ENCODE measurements around the gene FOXO6.
A peak's percentile ranks its signal among the peaks of the same experiment; 100 is the strongest.

The FOXO6 gene

GRCh38 chr1:41364442-41365319, 3.4 kb downstream of the FOXO6 start:
- H3K36me3 ChIP-seq (ENCODE audit: control insufficient read depth in 1 of 2, insufficient read depth in 2 of 2, low read length in 2 of 2): no peaks in the 10 kb centered on the region
- peaks cover 29% of the 10 kb centered on the region for H3K27me3 ChIP-seq (ENCODE audit: low read depth, low read length)
- no peak overlapping the region for H3K4me3 ChIP-seq (ENCODE audit: low read depth in 1 of 2, low read length in 2 of 2)
- H3K27ac ChIP-seq (ENCODE audit: low read length): no peak overlapping the region
- H3K4me1 ChIP-seq (ENCODE audit: control insufficient read depth in 1 of 2, insufficient read depth in 2 of 2, low read length in 2 of 2): peaks cover 0 to 37% of the 10 kb centered on the region in 2 donors
- no peaks in the 10 kb centered on the region for H3K9me3 ChIP-seq (ENCODE audit: control insufficient read depth in 1 of 2, low read length in 2 of 2)

- no peak overlapping the region for H3K4me3 ChIP-seq (ENCODE audit: low read depth in 1 of 2, low read length in 2 of 2)
- no peaks in the 10 kb centered on the region for H3K36me3 ChIP-seq (ENCODE audit: control insufficient read depth in 1 of 2, insufficient read depth in 2 of 2, low read length in 2 of 2)
- no peaks in the 10 kb centered on the region for H3K9me3 ChIP-seq (ENCODE audit: control insufficient read depth in 1 of 2, low read length in 2 of 2)
- H3K27ac ChIP-seq (ENCODE audit: low read length): no peak overlapping the region
- peaks cover 29% of the 10 kb centered on the region for H3K27me3 ChIP-seq (ENCODE audit: low read depth, low read length)
- peaks cover 0 to 33% of the 10 kb centered on the region in 2 donors for H3K4me1 ChIP-seq (ENCODE audit: control insufficient read depth in 1 of 2, insufficient read depth in 2 of 2, low read length in 2 of 2)
Observed at GRCh38 chr1:41365320-41365633, 4.0 kb downstream of the FOXO6 start.

GRCh38 chr1:41365772-41366454, 4.7 kb downstream of the FOXO6 start:
- Histone ChIP-seq H3K4me3 (ENCODE audit: low read depth in 1 of 2, low read length in 2 of 2) (peak overlapping the region in 1 of 2 donors; percentile 55), H3K4me1 (ENCODE audit: control insufficient read depth in 1 of 2, insufficient read depth in 2 of 2, low read length in 2 of 2) (peaks cover 0 to 29% of the 10 kb centered on the region in 2 donors), H3K27me3 (ENCODE audit: low read depth, low read length) (peaks cover 29% of the 10 kb centered on the region)

GRCh38 chr1:41366455-41367287, 5.4 kb downstream of the FOXO6 start:
- H3K27ac ChIP-seq (ENCODE audit: low read length): no peak overlapping the region
- peaks cover 29% of the 10 kb centered on the region for H3K27me3 ChIP-seq (ENCODE audit: low read depth, low read length)
- peak overlapping the region in 1 of 2 donors; percentile 55 for H3K4me3 ChIP-seq (ENCODE audit: low read depth in 1 of 2, low read length in 2 of 2)
- no peaks in the 10 kb centered on the region for H3K9me3 ChIP-seq (ENCODE audit: control insufficient read depth in 1 of 2, low read length in 2 of 2)
- no peaks in the 10 kb centered on the region for H3K36me3 ChIP-seq (ENCODE audit: control insufficient read depth in 1 of 2, insufficient read depth in 2 of 2, low read length in 2 of 2)
- H3K4me1 ChIP-seq (ENCODE audit: control insufficient read depth in 1 of 2, insufficient read depth in 2 of 2, low read length in 2 of 2): peaks cover 0 to 31% of the 10 kb centered on the region in 2 donors

More at GRCh38 chr1:41365772-41366454, 4.7 kb downstream of the FOXO6 start:
- H3K36me3 ChIP-seq (ENCODE audit: control insufficient read depth in 1 of 2, insufficient read depth in 2 of 2, low read length in 2 of 2): no peaks in the 10 kb centered on the region
- no peaks in the 10 kb centered on the region for H3K9me3 ChIP-seq (ENCODE audit: control insufficient read depth in 1 of 2, low read length in 2 of 2)
- no peak overlapping the region for H3K27ac ChIP-seq (ENCODE audit: low read length)

- peaks cover 27% of the 10 kb centered on the region for H3K27me3 ChIP-seq (ENCODE audit: low read depth, low read length)
- no peaks in the 10 kb centered on the region for H3K9me3 ChIP-seq (ENCODE audit: control insufficient read depth in 1 of 2, low read length in 2 of 2)
- H3K4me1 ChIP-seq (ENCODE audit: control insufficient read depth in 1 of 2, insufficient read depth in 2 of 2, low read length in 2 of 2): peaks cover 0 to 33% of the 10 kb centered on the region in 2 donors
- no peaks in the 10 kb centered on the region for H3K36me3 ChIP-seq (ENCODE audit: control insufficient read depth in 1 of 2, insufficient read depth in 2 of 2, low read length in 2 of 2)
- H3K27ac ChIP-seq (ENCODE audit: low read length): no peak overlapping the region
- H3K4me3 ChIP-seq (ENCODE audit: low read depth in 1 of 2, low read length in 2 of 2): no peak overlapping the region
Observed at GRCh38 chr1:41367288-41367642, 6.0 kb downstream of the FOXO6 start.

GRCh38 chr1:41368366-41368765, 7.1 kb downstream of the FOXO6 start:
- no peak overlapping the region for H3K27ac ChIP-seq (ENCODE audit: low read length)
- no peaks in the 10 kb centered on the region for H3K9me3 ChIP-seq (ENCODE audit: control insufficient read depth in 1 of 2, low read length in 2 of 2)
- peaks cover 0 to 26% of the 10 kb centered on the region in 2 donors for H3K4me1 ChIP-seq (ENCODE audit: control insufficient read depth in 1 of 2, insufficient read depth in 2 of 2, low read length in 2 of 2)
- H3K27me3 ChIP-seq (ENCODE audit: low read depth, low read length): peaks cover 16% of the 10 kb centered on the region
- H3K36me3 ChIP-seq (ENCODE audit: control insufficient read depth in 1 of 2, insufficient read depth in 2 of 2, low read length in 2 of 2): no peaks in the 10 kb centered on the region
- H3K4me3 ChIP-seq (ENCODE audit: low read depth in 1 of 2, low read length in 2 of 2): no peak overlapping the region

- Histone ChIP-seq H3K9me3 (ENCODE audit: control insufficient read depth in 1 of 2, low read length in 2 of 2) (no peaks in the 10 kb centered on the region), H3K36me3 (ENCODE audit: control insufficient read depth in 1 of 2, insufficient read depth in 2 of 2, low read length in 2 of 2) (no peaks in the 10 kb centered on the region), H3K27ac (ENCODE audit: low read length) (no peak overlapping the region), H3K4me3 (ENCODE audit: low read depth in 1 of 2, low read length in 2 of 2) (no peak overlapping the region), H3K27me3 (ENCODE audit: low read depth, low read length) (peaks cover 16% of the 10 kb centered on the region), H3K4me1 (ENCODE audit: control insufficient read depth in 1 of 2, insufficient read depth in 2 of 2, low read length in 2 of 2) (peaks cover 0 to 26% of the 10 kb centered on the region in 2 donors)
Observed at GRCh38 chr1:41368801-41369200, 7.6 kb downstream of the FOXO6 start.

- no peak overlapping the region for H3K27ac ChIP-seq (ENCODE audit: low read length)
- H3K9me3 ChIP-seq (ENCODE audit: control insufficient read depth in 1 of 2, low read length in 2 of 2): no peaks in the 10 kb centered on the region
Observed at GRCh38 chr1:41369531-41369930, 8.3 kb downstream of the FOXO6 start.

GRCh38 chr1:41370225-41370624, 9.0 kb downstream of the FOXO6 start:
- Histone ChIP-seq H3K9me3 (ENCODE audit: control insufficient read depth in 1 of 2, low read length in 2 of 2) (no peaks in the 10 kb centered on the region), H3K4me3 (ENCODE audit: low read depth in 1 of 2, low read length in 2 of 2) (no peak overlapping the region), H3K4me1 (ENCODE audit: control insufficient read depth in 1 of 2, insufficient read depth in 2 of 2, low read length in 2 of 2) (peaks cover 0 to 26% of the 10 kb centered on the region in 2 donors), H3K27ac (ENCODE audit: low read length) (no peak overlapping the region), H3K27me3 (ENCODE audit: low read depth, low read length) (peaks cover 16% of the 10 kb centered on the region), H3K36me3 (ENCODE audit: control insufficient read depth in 1 of 2, insufficient read depth in 2 of 2, low read length in 2 of 2) (no peaks in the 10 kb centered on the region)

More at GRCh38 chr1:41369531-41369930, 8.3 kb downstream of the FOXO6 start:
- Histone ChIP-seq H3K36me3 (ENCODE audit: control insufficient read depth in 1 of 2, insufficient read depth in 2 of 2, low read length in 2 of 2) (no peaks in the 10 kb centered on the region), H3K4me3 (ENCODE audit: low read depth in 1 of 2, low read length in 2 of 2) (no peak overlapping the region), H3K4me1 (ENCODE audit: control insufficient read depth in 1 of 2, insufficient read depth in 2 of 2, low read length in 2 of 2) (peaks cover 0 to 26% of the 10 kb centered on the region in 2 donors), H3K27me3 (ENCODE audit: low read depth, low read length) (peaks cover 16% of the 10 kb centered on the region)

GRCh38 chr1:41370756-41371420, 9.7 kb downstream of the FOXO6 start:
- H3K36me3 ChIP-seq (ENCODE audit: control insufficient read depth in 1 of 2, insufficient read depth in 2 of 2, low read length in 2 of 2): no peaks in the 10 kb centered on the region
- no peak overlapping the region for H3K4me3 ChIP-seq (ENCODE audit: low read depth in 1 of 2, low read length in 2 of 2)
- H3K27ac ChIP-seq (ENCODE audit: low read length): no peak overlapping the region
- H3K4me1 ChIP-seq (ENCODE audit: control insufficient read depth in 1 of 2, insufficient read depth in 2 of 2, low read length in 2 of 2): peaks cover 0 to 23% of the 10 kb centered on the region in 2 donors
- H3K27me3 ChIP-seq (ENCODE audit: low read depth, low read length): peaks cover 16% of the 10 kb centered on the region
- H3K9me3 ChIP-seq (ENCODE audit: control insufficient read depth in 1 of 2, low read length in 2 of 2): no peaks in the 10 kb centered on the region
